Panc1 (cell line): Measurements from ENCODE around the gene LTBP2.

ENCODE experiments used
- CTCF ChIP-seq: fragments of 450-650 bp; IDR thresholded peaks from 2 replicates; pipeline ENCODE4 v1.5.1; 2017; ENCODE audit warnings: mild to moderate bottlenecking
- POLR2AphosphoS5 ChIP-seq: IDR thresholded peaks from 2 replicates; pipeline ENCODE4 v1.6.1; 2012; ENCODE audit warnings: mild to moderate bottlenecking, low read depth, low read length, moderate library complexity
- TCF7L2 ChIP-seq: IDR thresholded peaks from 2 replicates; pipeline ENCODE4 v1.6.1; 2011; ENCODE audit warnings: mild to moderate bottlenecking, low read depth, low read length, inconsistent platforms

DNA sequence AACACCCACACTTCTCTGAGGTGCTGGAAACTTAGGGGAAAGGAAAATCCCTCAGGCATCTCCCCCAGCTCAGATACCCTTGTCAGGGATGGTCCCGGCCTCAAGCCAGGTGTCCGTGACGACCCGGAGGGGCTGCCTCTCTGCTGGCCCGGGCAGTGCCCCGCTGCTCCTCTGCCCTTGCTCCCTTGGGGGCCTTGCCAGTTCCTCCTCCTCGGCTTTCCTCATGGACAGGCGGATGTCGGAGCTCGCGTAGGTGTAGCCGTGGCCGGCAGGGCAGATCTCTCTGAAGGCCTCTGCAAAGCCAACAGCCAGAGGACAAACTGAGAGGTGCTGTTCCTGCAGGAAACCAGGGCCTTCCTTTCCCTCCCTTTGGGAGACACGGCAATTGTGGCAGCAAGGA is 83.6 kb downstream of the LTBP2 start:
- TF ChIP-seq CTCF (no peak), TCF7L2 (no peak), POLR2AphosphoS5 (no peak)
